SK-N-SH (cell line): ENCODE measurements around the gene OR5A2. TPM values are rescaled to one million over a fixed set of nuclear protein-coding genes. Genes with fewer than 3 reads are reported as not detected.

Experiments
- CTCF ChIA-PET: fragments of 300-600, 350-600 bp; formaldehyde crosslinking; extraction: SDS; loops from one replicate; lab custom pipeline; 2021; lab: Yijun Ruan, JAX
- POLR2A ChIA-PET: fragments of 350-600 bp; sonication (Branson Sonifier 250); formaldehyde crosslinking; extraction: SDS; loops from one replicate; lab custom pipeline; 2020; ENCODE audit warnings: antibody characterized with exemption, inconsistent platforms; lab: Yijun Ruan, JAX
- DNase-seq: peaks from one replicate; pipeline ENCODE4 v3.0.0; 2012
- H2AFZ ChIP-seq: fragments of 200-600 bp; sonication (generic); 2 replicates; pipeline ENCODE4 v1.8.1; 2016; ENCODE audit warnings: antibody characterized with exemption, mild to moderate bottlenecking, low read depth
- H3F3A ChIP-seq: fragments of 200-600 bp; sonication (generic); replicated peaks from 2 replicates; pipeline ENCODE3; 2016; ENCODE audit warnings: antibody characterized with exemption, mild to moderate bottlenecking; ENCODE audit not compliant: insufficient read depth
- H3K27ac ChIP-seq, 2 experiments: fragments of 200-500 bp in 1 of 2; fragments of 200-600 bp in 1 of 2; sonication (Bioruptor generic) in 1 of 2; sonication (generic), shearing (Covaris generic) in 1 of 2; 2 replicates each; pipeline versions ENCODE4 v1.5.1 to v1.6.1; 2014 to 2016; ENCODE audit warnings: low read depth in 2 of 2, inconsistent platforms in 1 of 2, low read length in 1 of 2, mild to moderate bottlenecking in 1 of 2, mixed read lengths in 1 of 2
- H3K27me3 ChIP-seq: fragments of 200-600 bp; sonication (generic), shearing (Covaris generic); 2 replicates; pipeline ENCODE4 v1.6.1; 2016; ENCODE audit warnings: mixed run types; ENCODE audit not compliant: insufficient read depth
- H3K36me3 ChIP-seq, 2 experiments: fragments of 200-500 bp in 1 of 2; fragments of 200-600 bp in 1 of 2; sonication (Bioruptor generic) in 1 of 2; sonication (generic) in 1 of 2; replicated peaks in 1 of 2; 2 replicates each; pipeline versions ENCODE3 to v1.5.1; 2014 to 2016; ENCODE audit warnings: low read length in 1 of 2, mild to moderate bottlenecking in 1 of 2; ENCODE audit not compliant: insufficient read depth in 2 of 2, control insufficient read depth in 1 of 2
- H3K4me1 ChIP-seq, 2 experiments: fragments of 200-500 bp in 1 of 2; fragments of 200-600 bp in 1 of 2; sonication (Bioruptor generic) in 1 of 2; sonication (generic), shearing (Covaris generic) in 1 of 2; 2 replicates each; pipeline versions ENCODE4 v1.5.1 to v1.6.1; 2014 to 2016; ENCODE audit warnings: low read depth in 1 of 2, low read length in 1 of 2, mixed run types in 1 of 2; ENCODE audit not compliant: insufficient read depth in 2 of 2, control insufficient read depth in 1 of 2
- H3K4me2 ChIP-seq: fragments of 200-600 bp; sonication (generic), shearing (Covaris generic); 2 replicates; pipeline ENCODE4 v1.6.1; 2017; ENCODE audit warnings: mixed run types
- H3K4me3 ChIP-seq, 2 experiments: fragments of 200-500 bp in 1 of 2; fragments of 200-600 bp in 1 of 2; sonication (Bioruptor generic) in 1 of 2; sonication (generic), shearing (Covaris generic) in 1 of 2; 2 replicates each; pipeline versions ENCODE4 v1.5.1 to v1.8.1; 2014 to 2016; ENCODE audit warnings: low read depth in 2 of 2, inconsistent platforms in 1 of 2, low read length in 1 of 2, mild to moderate bottlenecking in 1 of 2, mixed read lengths in 1 of 2, moderate library complexity in 1 of 2
- H3K79me2 ChIP-seq: fragments of 200-600 bp; sonication (generic); 2 replicates; pipeline ENCODE4 v1.8.1; 2017; ENCODE audit warnings: mild to moderate bottlenecking; ENCODE audit not compliant: insufficient read depth
- H3K9ac ChIP-seq: fragments of 200-600 bp; sonication (generic); 2 replicates; pipeline ENCODE4 v1.6.1; 2017; ENCODE audit warnings: mixed run types
- H3K9me2 ChIP-seq: fragments of 200-600 bp; sonication (generic); 2 replicates; pipeline ENCODE4 v1.6.1; 2017; ENCODE audit warnings: mixed run types
- H3K9me3 ChIP-seq: fragments of 200-600 bp; sonication (generic); 2 replicates; pipeline ENCODE4 v1.6.1; 2017; ENCODE audit warnings: mixed run types, mild to moderate bottlenecking, moderate library complexity
- H4K20me1 ChIP-seq: fragments of 200-600 bp; sonication (generic); 2 replicates; pipeline ENCODE4 v1.6.1; 2017; ENCODE audit warnings: mild to moderate bottlenecking, mixed run types; ENCODE audit not compliant: insufficient read depth
- CTCF ChIP-seq: fragments of 200-600 bp; sonication (generic); IDR thresholded peaks from 2 replicates; pipeline ENCODE4 v1.6.1; 2017; ENCODE audit warnings: antibody characterized with exemption, mild to moderate bottlenecking, moderate library complexity
- FOXJ3 ChIP-seq: sonication (generic); formaldehyde crosslinking; IDR thresholded peaks from 2 replicates; pipeline ENCODE4 v1.5.1; 2020; ENCODE audit warnings: mild to moderate bottlenecking, missing genetic modification reagents
- FOXM1 ChIP-seq: IDR thresholded peaks from 2 replicates; pipeline ENCODE4 v1.4.0; 2012; ENCODE audit warnings: low read depth, mild to moderate bottlenecking
- GATA2 ChIP-seq: sonication (generic); formaldehyde crosslinking; IDR thresholded peaks from 2 replicates; pipeline ENCODE4 v1.5.0; 2020; ENCODE audit warnings: mild to moderate bottlenecking, missing genetic modification reagents
- JUND ChIP-seq: IDR thresholded peaks from 2 replicates; pipeline ENCODE4 v1.4.0; 2012
- MAX ChIP-seq: IDR thresholded peaks from 2 replicates; pipeline ENCODE4 v1.4.0; 2012; ENCODE audit warnings: low read depth
- RCOR1 ChIP-seq: fragments of 150-350 bp; IDR thresholded peaks from 2 replicates; pipeline ENCODE4 v1.6.1; 2017; ENCODE audit warnings: antibody characterized with exemption, low read length
- REST ChIP-seq: IDR thresholded peaks from 2 replicates; pipeline ENCODE4 v1.6.1; 2012; ENCODE audit warnings: mild to moderate bottlenecking, low read depth, low read length, moderate library complexity
- SIN3A ChIP-seq: IDR thresholded peaks from 2 replicates; pipeline ENCODE4 v1.6.1; 2012; ENCODE audit warnings: low read depth, mild to moderate bottlenecking, low read length, moderate library complexity, borderline replicate concordance
- SMC3 ChIP-seq: IDR thresholded peaks from 2 replicates; pipeline ENCODE4 v1.6.1; 2012; ENCODE audit warnings: low read depth, low read length, improper control_type of control experiment
- TAF1 ChIP-seq: IDR thresholded peaks from 2 replicates; pipeline ENCODE4 v1.6.1; 2012; ENCODE audit warnings: low read depth, mild to moderate bottlenecking, low read length, moderate library complexity, borderline replicate concordance
- TEAD4 ChIP-seq: IDR thresholded peaks from 2 replicates; pipeline ENCODE4 v1.4.0; 2012; ENCODE audit warnings: mild to moderate bottlenecking, borderline replicate concordance; ENCODE audit not compliant: insufficient read depth
- USF1 ChIP-seq: IDR thresholded peaks from 2 replicates; pipeline ENCODE4 v1.4.0; 2012; ENCODE audit warnings: low read depth, borderline replicate concordance
- WGBS: methylation state at CpG from one replicate; pipeline ENCODE4 v1.1.6; 2017; ENCODE audit warnings: low lambda C conversion rate; 5-methylcytosine and 5-hydroxymethylcytosine counted together
- polyA plus RNA-seq, 3 experiments: library from polyadenylated mRNA; depleted of rRNA; stranded (reverse); fragments of >200 nt; gene quantifications; 2 replicates each; pipeline ENCODE4 v1.2.3, GENCODE V29; 2012

Gene OR5A2
- polyA plus RNA-seq, 1 of the 3 experiments (the other 2 are of a cell fraction): not detected

GRCh38 chr11:59475176-59475575 is 49.0 kb upstream of the OR5A2 start:
- Histone ChIP-seq H3K9me3 (no peaks in the 10 kb centered on the region), H3K79me2 (no peaks in the 10 kb centered on the region), H3K27ac (no peak overlapping the region), H3K4me3 (no peak overlapping the region), H3K27me3 (no peaks in the 10 kb centered on the region), H4K20me1 (no peaks in the 10 kb centered on the region), H3K4me1 (no peaks in the 10 kb centered on the region), H3K36me3 (no peaks in the 10 kb centered on the region), H2AFZ (no peak overlapping the region), H3K9ac (no peak overlapping the region), H3K9me2 (no peaks in the 10 kb centered on the region), H3F3A (no peaks in the 10 kb centered on the region), H3K4me2 (no peak overlapping the region)
- TF ChIP-seq TAF1 (no peak), RCOR1 (no peak), FOXM1 (no peak), CTCF (no peak), REST (no peak), SIN3A (no peak), JUND (no peak), MAX (no peak), TEAD4 (no peak), USF1 (no peak), GATA2 (no peak), SMC3 (no peak), FOXJ3 (CRISPR knock-in tag) (no peak)
- no peak for DNase-seq
- POLR2A ChIA-PET: no interaction called here
- CTCF ChIA-PET: no interaction called here
- 3% methylated on average over 9 of the region's 9 CpGs for WGBS
